LHCN-M2 (cell line): Measurements from ENCODE around the gene LPP. TPM values are rescaled to one million over a fixed set of nuclear protein-coding genes. Genes with fewer than 3 reads are reported as not detected.

Source experiments
- DNase-seq: peaks from one replicate; pipeline ENCODE4 v3.0.0-alpha.2; 2012; ENCODE audit warnings: low read depth
- total RNA-seq: library from RNA; depleted of rRNA; stranded (reverse); fragments of >200 nt; gene quantifications from 2 replicates; pipeline ENCODE4 v1.2.3, GENCODE V29; 2014

The LPP gene
- total RNA-seq, 1 experiment from 2014 or later, result 39.7 TPM

DNA sequence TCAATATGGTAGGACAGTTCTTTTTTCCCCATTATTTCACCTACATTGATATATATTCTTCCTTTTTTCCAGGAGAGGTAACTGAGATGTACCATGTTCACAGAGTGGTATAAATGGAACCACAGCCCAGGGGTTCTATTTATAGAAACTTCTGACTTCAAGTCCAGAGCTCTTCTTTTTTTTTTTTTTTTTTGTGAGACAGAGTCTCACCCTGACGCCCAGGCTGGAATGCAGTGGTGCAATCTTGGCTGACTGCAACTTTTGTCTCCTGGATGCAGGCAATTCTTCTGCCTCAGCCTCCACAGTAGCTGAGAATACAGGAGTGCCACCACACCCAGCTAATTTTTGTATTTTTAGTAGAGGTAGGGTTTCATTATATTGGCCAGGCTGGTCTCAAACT lies 750.7 kb downstream of the LPP start:
- DNase-seq, result peak; percentile 57

DNA sequence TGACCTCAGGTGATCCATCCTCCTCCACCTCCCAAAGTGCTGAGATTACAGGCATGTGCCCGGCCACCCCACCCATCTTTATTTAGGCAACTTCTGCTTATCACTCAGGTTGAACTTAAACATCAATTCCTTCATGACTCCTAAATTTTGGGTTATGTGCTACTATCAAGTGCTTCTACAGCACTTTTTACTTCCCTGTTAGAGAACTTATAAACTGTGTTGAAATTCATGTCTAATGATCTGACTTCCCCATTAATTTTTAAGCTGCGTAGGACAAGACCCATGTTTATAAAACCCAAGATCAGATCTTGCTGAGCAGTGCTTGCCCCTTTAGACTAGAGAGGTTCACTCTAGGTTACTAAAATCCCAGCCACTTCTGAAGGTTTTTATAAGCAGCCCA lies 751.6 kb downstream of the LPP start:
- DNase-seq, result no peak

DNA sequence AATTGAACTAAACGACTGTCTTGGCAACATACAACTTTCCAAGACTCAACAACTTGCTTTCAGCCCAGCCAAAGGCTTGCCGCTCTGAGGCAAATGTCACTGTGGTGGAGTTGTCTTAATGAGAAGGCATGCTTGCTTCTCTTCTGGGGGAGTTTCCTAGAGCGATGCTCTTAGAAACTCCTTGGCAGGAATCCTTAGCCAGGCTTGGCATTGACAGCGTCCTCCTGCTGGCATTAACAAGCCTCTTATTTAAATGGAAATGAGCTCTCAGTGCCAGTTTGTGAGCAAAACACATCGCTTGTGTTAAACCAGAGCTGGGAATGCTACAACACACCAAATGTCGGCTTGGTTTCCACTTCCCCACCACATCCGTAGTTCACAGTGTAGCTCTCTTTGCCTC lies 752.3 kb downstream of the LPP start:
- no peak for DNase-seq

DNA sequence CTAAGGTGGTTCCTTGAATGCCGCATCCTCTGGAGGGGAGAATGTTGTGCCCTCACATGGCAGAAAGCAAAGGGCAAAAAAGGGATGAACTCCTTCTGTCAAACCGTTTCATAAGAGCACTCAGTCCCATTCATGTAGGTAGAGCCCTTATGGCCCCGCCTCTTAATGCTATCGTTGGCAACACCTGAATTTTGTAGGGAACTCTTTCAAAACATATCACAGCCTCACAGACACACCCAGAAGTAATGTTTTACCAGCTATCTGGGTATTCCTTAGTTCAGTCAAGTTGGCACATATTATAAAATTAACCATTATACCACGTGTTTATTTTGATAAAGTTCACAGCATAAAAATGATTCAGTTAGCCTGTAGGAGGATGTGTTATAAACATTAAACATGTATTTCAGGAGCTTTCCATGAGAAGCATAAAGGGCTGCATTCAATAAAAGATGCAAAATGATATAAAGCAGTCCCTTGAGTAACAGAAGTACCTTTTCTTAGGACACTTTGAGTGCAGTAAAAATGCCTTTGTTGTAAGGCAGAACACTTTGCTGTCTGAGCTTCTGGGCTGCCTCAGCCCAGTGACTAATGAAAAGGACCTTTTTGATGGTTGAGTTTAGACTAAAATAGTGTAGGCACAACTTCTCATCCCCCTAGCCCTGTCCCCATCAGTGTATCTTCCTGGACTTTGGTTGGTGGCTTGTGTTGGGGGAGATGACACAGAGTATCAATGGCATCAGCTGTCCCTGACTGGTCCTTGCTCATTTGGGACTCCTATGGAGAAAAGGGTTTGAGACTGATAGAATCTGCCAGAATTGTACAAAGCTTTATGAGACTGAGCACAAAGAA lies 754.3 kb downstream of the LPP start:
- no peak for DNase-seq

DNA sequence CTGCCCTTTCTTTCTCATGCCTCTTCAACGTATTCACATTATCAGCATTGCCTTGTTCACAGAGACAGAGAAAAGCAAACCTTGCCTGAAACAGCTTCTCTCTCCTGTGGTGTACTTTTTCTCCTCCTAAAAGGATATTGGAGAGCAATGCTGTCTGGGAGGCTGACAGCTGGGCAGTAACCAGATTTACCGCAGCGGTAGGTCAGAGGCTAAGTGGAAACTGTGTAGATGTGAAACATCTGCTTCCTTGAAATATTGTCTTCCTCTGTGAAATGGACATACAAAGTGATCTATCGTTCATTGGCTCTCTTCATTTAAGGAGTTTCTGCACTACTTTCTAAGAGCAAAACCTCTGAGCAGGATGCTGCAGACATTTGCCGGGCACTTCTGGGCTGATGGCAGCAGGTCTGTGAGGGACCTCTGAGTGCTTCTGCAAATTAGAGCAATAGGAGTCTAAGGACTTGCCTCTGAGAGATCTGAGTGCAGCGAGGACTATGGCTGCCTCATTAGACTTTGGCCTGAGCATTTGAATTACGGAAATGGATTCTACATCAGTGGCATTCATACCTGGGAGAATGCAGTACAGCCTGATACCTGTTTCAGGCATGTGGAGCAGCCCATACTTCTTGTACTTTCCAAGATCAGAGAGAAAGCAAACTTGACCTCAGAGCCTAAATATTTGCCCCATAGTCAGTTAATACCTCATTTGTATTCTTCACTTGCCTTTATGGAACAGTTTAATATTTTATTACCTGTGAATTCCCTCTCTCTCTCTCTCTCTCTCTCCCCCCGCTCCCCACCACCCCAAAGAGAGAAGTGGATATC lies 757.3 kb downstream of the LPP start:
- peak; percentile 55 for DNase-seq

DNA sequence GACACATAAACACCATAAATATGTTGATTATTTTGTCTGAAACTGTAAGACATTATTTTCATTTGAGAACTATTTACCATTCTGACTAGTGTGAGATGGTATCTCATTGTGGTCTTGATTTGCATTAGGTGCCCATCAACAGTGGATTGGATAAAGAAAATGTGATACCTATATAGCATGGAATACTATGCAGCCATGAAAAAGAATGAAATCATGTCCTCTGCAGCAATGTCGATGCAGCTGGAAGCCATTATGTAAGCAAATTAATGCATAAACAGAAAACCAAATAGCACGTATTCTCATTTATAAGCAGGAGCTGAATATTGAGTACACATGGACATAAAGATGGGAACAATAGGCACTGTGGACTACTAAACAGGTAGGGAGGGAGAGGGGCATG lies 759.1 kb downstream of the LPP start:
- no peak for DNase-seq

DNA sequence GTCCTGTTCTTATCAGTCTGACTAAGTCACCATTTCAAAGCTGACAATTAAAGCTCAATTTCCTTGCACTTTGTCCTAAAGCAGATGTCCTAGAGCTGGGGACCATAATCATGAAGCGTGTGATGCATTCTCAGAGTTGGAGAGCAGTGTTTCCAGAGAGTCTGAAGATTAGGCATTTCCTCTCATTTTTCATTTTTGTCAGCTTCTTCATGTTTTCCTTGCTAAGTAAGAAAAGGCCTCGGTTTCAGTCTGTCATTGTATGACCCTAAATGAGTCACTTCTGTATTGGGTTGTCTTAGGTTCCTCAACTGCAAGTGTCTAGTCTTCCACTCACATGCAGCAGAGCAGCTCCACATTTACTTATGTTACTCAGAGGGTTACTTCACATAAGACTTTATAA lies 760.6 kb downstream of the LPP start:
- DNase-seq, result peak; percentile 43

DNA sequence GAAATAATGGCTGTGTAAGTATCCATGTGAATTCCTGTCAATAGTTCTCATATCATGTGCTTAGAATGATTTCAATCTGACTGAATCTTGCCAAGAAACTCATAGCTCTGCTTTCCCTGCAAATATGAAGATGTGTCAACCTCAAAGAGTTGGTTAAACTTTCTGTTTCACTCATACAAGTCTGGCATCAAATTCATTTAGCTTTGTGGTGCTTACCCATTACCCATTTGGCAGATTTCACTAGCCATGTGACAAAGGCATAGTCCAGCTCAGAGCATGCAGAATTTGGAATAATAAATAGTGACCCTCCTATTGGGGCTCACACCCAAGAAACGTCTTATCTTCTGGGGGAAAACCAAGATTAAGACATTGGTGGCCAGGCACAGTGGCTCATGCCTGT lies 761.2 kb downstream of the LPP start:
- no peak for DNase-seq

DNA sequence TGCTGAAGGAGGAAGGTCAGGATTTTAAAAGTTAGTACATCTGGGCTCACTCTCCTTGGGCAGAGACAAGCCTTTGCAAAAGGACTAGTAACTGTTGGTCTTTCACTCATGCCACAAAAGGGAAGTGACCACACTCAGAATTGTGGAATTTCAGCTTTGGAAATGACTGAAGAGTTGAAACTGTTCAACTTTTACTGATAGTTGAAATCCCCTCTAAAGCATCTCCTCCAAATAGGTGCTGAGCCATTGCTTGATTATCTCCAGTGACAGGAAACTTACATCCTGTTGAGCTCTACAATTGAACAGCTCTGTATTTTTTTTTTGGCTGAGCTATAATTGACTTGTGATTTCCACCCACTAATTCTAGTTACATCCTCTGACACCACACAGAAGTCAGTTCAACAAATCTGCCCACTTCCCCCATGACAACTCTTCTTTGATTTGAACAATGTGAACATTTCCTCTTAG lies 763.0 kb downstream of the LPP start:
- DNase-seq, result no peak

DNA sequence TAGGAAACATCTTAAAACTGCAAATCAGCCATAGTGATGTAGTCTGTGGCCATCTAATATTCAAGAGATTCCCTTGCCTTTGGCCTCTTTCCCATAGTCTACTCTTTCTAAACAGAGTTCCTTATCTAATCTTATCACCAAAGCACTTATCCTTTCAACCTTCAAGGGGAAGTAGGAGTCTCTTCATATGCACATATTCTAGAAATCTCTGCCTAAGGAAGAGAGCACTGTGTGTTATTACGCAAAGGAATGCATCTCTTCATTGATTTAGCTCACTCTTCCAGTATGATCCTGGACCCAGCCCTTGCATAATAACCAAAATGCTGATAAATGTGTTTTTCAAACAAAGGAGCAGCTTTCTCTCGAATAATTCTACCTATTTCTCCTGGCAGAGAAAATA lies 764.1 kb downstream of the LPP start:
- no peak for DNase-seq

DNA sequence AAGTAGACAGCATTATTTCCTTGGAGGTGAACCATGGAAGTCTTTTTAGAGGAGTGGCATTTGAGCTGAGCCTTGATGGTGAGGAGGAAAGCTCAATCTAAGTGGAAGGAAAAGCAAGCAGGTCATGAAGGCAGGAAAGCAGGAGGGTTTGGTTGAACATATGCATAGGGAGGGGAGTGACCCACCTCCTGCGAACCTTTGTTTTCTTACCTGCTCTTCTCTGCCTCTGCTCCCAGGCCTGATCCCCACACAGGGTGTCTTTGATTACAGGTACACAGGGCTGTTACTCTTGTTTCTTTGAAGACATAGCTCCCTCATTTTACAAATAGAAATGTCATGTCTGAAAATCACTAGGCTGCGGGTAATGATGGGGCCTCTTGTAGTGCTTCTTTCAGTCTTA lies 769.7 kb downstream of the LPP start:
- DNase-seq, result no peak

DNA sequence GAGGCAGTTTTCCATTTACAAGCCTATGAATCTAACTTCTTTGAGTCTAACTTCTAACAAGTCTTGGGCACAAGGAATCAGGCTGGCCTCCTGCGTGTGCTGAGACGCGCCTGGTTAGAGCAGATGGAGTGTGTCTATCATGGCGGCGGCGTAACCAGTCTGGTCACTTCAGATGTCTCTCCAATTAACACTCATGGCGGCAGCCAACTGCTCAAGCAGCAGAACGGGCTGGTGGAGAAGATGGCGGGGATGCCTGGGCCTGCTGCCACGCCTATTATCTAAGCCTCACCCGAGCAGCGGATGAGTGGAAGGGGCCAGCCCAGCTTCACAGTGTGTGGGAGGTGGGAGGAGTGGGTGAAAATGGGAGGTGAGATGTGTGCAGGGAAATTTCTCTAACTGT lies 771.4 kb downstream of the LPP start:
- DNase-seq, result no peak

DNA sequence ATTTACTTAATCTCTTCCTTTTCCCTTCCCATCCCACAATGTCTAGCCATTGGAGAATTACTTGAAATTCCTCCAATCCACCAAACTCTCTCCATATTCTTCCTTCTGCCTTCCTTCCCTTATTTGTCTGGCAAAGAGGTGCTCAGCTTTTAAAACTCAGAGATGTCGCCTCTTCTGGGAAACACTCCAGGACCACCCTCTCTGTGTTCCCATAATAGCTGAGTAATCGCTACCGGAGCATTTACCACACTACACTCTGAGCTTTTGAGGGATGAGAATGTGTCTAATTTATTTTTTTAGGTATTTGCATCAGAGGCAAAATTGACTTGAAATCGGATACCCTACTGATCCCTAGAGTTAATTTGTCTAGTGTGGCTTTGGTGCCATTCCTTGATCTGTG lies 772.2 kb downstream of the LPP start:
- no peak for DNase-seq

DNA sequence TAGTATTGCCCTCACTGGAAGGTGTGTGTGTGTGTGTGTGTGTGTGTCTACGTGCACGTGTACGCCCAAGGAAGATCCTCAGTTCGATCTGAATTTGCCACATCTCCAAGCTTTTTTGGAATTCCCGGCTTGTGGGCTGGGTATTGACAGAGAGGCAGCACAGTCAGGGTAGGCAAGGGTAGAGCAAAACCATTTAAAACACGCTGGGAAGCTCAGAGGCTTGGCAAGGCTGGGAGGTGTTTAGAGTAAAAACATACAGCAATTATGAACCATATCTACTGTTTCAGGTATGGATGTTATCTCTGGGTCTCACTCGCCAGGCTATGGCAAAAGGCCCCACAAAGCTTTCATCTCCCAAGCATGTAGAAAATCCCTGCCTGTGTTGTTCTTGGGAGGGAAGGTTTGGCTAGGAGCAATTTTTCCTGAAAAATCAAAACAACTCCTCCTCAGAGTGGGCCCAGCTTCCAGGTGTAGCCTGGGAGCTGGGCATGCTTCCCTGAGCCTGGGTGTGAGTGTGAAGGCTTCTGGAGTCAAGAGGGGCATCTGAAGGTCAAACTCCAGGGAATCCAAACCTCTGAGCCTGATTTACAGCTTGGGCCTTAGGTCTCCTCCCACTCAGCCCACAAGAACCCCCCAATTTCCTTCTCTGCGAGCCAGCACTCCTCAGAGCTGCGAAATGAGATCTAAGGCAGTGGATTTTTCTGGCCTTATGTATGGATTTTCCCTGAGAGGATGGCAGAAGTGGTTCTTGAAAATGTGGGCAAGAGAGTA lies 773.0 kb downstream of the LPP start:
- DNase-seq, result no peak

DNA sequence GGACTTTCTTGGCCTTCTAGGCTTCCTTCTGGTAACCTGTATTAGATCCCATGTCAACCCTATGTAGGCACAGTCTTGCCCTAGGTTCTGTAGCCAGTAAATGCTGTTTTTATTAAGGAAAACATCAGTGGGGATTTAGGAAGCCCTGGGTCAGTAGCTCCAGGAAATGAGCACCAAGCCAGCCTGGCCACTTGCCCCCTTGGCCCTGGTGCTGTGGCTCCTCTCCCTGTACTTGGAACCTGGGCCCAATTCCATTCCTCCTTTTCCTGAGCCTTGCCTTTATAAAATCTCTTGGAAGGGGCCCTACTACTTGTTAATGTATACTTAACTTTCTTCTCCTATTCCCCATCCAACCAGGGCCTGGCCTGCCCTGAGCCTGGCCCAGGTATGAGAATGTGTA lies 774.0 kb downstream of the LPP start:
- no peak for DNase-seq

DNA sequence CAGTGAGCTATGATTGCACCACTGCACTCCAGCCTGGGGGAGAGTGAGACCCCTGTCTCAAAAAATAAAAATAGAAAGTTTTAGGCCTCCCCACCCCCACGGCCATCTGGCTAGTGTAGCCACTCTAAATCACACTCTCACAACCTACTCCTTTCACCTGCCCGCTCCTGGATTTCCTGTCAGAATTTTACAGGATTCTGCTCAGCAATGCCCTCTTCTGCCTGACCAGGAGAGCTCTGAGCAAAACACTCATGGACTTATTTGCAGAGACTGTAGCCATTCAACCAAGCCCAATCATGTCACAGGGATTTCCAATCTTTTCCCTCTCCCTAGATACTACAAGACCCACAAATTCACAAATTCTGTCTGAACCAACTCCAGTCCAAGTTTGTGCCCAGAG lies 775.2 kb downstream of the LPP start:
- DNase-seq, result no peak

DNA sequence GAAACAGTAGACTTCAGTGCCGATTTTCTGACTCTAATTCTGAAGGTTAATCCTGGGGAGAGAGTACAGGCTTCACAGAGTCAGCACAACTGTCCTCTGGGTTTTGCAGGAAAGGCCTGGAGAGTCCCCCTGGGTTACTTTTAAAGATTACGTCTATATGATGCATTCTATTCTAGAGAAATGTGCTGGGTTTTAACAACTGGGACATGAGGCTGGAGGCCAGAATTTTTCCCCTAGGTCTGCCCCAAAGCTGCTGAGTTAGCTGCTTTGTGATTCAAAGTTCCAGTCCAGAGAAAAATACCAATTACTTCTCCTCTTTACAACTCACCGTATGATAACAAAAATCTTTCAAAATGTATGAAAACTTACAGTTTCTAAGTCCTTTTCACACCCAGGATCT lies 777.1 kb downstream of the LPP start:
- DNase-seq, result no peak

DNA sequence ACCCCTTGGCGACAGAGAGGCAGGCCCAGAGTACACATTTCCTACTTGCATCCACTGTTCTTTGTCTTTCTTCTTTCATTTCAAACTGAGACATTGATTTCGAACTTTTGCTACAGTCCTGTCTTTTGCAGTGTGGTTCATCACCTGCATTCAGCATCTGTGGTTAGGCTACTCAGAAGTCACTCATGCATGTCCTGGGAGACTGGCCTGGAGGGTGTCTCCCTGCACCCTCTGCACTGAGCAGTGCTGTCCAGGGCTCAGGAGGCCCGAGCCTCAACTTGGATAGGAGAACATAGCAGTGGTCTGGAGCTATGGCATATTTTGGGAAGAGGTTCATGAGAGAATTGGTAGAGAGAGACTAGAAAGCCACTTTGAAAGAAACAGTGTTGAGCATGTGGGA lies 777.6 kb downstream of the LPP start:
- DNase-seq, result no peak

DNA sequence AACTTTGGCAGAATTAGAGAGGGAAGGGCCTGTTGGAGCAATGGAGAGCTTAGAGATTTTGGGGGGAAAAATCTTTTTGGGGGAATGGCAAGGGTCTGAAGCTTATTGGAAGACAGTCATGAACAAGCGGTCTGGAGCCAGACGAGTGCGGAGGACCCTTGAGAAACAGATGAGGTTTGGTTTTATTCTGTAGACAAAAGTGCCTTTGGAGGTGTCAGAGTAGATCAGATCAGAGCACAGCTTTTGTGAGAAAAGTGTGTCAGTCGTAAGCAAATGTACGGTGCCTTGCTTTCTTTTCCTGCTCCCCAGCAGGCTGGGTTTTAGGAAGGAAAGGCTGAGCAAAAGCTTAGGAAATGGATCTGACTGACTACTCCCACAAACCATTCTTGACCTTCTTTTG lies 781.0 kb downstream of the LPP start:
- no peak for DNase-seq

DNA sequence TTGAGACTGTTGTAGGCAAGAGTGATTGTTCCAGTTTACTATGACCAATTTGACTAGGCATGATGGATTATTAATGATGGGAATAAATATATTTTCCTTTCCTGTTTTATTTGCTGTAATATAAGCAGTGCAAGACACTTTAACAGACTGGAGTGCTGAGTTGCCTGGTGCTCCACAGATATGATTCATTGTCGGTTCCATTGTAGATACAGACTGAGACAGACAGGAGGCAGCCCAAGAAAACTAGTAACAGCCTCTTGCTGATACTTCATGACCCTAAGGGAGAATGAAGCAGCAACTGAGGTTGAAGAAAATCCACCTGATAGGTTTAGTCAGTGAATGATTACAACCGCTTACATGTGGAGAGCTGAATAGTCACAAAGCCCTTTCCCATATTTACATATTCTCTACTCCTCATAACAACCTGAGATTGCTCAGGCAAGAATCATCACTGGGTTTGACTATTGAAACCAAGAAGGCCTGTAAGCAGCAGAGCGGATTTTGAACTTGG lies 782.7 kb downstream of the LPP start:
- DNase-seq, result no peak

DNA sequence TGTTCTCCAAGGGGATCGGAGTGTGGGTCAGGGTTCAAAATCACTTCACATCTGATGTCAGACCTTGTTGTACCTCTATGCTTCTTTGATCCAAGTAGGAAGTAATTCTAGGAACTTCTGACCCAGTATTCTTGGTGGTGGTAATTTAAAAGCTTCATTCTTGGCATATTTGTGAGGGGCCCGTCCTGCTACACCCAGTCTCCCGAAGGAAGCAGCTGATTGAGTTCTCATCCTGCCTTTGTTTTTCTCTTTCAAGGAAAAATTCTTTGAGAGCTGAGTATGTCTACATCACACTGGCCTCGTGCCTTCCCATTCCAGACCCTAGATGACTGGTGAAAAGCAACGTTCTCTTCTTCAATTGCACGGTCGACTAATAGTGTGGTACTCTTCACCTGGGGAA lies 783.4 kb downstream of the LPP start:
- DNase-seq, result no peak

DNA sequence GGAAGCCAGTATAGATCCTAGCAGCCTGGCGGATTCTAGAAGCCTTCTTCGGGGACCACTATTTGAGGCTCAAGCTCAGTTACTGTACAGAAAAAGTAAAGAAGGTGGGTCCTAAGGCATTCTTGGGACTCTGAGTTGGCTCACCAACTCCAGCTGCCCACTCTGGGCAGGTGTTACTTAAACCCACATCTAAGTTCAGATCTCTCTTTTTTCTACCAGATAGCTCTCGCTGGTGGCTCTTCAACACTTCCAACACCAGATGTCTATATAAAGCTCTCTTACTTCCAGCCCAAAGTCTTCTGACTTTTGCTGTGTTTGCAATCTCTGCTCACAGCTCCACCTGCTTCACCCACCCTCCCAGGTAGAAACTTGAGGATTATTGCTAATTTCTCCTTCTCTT lies 785.0 kb downstream of the LPP start:
- DNase-seq, result no peak
